ENCODE measurements around the gene TLR5.

The TLR5 gene

DNA sequence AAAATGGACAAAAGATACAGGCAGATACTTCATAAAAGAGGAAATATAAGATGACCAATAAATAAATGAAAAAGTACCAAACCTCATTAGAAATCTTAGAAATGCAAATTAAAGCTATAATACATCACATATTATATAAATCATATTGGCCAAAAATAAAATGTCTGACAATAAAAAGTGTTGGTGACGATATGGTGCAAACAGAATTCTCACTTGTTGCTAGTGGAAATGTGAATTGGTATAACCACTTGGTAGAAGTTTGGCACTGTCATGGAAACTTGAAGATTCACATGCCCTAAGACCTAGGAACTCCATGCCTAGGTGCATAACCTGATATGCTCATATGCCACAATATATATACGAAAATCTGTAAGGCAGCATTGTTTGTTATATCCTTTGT lies 4.4 kb upstream of the TLR5 start:
- no peak for DNase-seq

DNA sequence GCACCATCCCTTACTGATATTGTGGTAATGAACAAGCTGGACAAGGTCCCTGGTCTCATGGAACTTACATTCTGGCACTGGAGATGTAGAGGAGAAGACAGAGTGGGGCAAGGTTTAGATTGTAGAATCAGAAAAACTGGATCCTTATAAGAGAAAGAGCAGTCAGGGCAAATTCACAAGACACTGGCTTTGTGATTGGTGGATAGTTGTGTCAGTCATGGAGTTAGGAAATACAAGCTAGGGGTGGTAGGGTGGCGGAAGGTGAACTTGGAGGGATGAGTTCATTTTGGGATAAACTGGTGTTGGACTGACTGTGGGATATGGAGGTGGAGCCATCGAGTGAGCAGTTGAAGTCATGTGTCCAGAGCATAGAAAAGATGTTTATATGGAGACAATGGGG lies 3.7 kb upstream of the TLR5 start:
- DNase-seq, result no peak

DNA sequence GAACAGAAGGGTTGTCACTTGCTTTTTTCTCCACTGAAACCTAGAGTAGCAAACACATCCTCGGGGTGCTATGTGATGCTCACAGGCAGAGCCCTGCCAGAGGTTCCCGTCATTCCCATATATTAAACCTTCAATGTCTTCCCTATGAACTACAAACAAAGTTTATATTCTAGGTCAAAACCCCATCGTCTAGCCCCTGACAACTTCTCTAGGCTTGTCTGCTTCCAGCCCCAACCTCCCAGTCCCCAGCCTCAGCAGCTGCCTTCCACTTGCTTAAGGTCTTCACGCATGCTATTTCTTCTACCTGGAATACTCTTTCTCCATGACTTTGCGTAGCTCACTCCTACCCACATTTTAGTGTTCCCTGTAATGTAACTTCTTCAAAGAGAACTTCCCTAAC lies 1.9 kb upstream of the TLR5 start:
- DNase-seq, result peak in 1 of 3 donors; percentile 36

DNA sequence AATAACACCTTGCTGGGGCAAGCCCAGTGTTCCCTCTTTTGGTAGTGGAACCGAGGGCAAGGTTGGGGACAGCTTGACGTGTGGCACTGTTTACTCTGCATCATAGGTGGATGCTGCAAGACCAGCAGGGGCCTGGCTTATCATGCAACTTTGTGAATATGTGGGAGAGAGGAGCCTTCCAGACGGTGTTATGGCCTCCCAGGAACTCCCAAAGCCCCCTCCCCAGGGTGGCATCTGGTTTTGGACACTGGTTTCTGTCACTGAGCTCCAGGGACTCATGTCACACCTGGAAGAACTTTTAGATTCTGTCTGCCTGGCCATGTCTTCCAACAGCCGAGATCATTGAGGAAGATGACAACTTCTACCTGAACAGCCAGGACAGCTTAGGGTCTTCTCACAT lies 1.4 kb upstream of the TLR5 start:
- no peak for DNase-seq

DNA sequence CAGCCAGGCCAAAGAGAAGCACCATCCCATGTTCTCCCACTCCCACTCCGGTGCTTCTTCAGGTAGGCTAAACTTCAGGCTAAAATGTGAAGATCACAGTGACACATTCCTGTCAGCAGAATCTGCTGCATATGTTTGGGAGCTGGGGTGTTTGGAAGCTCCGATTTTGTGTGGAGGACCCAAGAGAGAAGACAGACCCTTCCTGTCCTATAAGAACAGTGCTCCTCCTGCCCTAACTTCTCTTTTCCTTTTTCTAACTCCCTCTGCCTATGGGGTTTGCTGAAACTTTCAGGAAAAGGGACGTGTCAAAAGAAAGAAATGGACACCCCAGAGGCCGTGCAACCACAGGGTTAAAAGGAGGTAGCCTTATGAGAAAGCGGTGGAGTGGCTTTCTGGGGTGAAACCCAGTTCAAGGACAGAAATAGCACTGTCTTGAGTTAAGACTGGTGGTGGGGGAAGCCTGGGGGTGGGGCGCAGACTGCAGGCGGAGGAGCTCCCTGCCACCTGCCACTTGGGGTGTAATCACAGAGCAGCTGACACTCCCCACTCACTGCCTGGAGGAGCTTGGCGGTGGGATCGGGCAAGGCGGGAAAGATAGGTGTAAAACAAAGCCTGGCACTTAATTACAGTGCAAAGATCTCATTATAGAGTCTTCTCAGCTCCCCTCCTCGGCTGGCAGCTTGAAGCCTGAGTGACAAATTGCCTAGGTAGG lies 645 bp upstream of the TLR5 start:
- DNase-seq, result peak in 2 of 3 donors; percentile 18 to 43

DNA sequence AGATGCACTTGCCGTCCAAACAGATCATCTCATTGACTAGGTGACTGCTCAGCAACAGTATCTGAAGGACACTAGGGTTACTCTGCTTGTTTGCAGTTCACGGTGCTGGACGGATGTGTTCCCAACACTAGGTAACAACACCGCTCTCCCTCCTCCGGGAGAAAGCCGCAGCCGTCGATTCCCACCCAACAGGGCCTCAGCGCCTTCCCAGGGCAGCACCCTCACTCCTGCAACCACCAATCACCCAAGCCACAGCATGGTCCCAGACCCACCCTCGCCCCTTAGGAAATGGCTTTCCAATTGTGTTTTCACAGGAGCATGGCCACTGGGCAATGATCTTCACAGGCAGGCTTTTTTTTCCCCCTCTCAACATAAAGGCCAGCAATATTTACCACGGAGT lies 779 bp downstream of the TLR5 start:
- DNase-seq, result no peak

DNA sequence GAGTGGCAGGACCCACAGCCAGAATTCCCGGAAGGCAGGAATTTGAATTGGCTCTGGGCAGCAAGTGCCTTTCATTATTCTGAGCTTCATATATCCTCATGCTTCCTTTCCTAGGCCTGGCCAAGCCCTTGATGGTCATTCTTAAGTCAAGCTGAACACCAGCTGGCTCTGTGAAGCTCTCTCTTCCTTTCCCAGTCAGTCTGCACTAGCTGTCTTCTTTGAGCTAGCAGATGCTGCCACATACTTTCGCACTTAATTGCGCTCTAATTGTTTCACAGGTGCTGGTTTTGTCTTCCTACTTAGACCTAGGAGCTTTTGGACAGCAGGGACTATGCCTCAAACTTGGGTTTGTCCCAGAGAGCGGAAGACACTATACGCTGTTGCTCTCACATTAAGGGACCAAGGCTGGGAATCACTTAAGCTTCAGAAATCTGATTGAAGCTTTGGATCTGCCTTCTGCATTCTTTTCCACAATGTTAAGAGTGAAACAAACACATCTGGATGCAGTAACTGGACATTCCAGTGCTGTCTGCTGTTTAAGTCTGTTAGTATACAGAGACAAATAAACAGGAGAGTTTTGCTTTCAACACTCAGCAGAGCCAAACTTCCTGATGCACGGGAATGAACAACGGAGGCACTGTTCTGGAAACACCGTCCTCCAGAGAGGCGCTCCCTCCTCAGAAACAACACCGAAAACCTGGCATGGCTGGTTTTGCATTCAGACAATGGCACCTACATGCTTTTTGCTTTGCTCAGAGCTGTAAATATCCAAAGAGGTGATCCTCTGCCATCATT lies 2.2 kb downstream of the TLR5 start:
- no peak for DNase-seq

DNA sequence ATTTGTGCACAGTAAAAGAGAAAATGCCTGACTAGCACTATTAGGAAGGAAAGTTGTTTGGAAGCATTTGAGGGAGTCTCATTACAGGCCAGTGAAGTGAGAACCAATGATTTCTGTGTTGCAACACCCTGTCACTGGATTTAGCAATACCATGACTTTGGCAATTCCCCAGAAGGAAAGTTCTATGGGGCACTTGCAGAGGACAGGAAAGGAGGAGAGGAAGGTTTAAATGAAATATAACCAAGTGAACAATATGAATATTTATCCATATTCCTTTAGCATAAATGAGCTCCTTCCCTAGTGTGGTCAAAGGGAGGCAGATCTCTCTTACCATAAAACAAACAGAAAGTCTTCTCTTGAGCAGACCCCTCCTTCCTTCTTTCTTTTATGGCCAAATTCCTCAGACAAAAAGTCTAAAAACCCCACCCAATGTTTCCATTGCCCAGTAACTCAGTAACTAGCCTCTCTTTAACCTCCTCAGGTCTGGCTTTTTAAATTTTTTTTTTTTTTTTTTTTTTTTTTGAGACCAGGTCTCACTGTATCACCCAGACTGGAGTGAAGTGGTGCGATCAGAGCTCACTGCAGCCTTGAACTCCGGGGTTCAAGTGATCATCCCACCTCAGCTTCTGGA lies 5.5 kb downstream of the TLR5 start:
- DNase-seq, result peak; percentile 77 to 89 (median 88)

DNA sequence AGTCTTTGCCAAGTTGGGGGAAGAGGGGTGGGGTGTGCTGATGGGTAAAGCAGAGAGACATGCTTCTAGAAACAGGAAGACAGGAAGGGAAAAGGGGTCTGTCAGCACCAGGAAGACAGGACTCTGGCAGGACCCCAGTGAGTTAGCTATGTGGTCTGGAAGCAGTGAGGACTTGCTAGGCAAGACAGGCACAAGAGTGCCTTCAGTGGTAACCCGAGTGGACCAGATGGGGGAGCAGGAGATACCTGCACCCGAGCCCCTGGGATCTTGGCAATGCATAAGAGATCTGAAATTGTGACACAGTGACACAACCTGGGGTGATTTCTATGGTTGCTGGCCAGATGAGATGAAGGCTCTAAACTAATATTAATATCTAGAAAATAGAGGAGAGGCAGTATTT lies 7.0 kb downstream of the TLR5 start:
- no peak for DNase-seq

DNA sequence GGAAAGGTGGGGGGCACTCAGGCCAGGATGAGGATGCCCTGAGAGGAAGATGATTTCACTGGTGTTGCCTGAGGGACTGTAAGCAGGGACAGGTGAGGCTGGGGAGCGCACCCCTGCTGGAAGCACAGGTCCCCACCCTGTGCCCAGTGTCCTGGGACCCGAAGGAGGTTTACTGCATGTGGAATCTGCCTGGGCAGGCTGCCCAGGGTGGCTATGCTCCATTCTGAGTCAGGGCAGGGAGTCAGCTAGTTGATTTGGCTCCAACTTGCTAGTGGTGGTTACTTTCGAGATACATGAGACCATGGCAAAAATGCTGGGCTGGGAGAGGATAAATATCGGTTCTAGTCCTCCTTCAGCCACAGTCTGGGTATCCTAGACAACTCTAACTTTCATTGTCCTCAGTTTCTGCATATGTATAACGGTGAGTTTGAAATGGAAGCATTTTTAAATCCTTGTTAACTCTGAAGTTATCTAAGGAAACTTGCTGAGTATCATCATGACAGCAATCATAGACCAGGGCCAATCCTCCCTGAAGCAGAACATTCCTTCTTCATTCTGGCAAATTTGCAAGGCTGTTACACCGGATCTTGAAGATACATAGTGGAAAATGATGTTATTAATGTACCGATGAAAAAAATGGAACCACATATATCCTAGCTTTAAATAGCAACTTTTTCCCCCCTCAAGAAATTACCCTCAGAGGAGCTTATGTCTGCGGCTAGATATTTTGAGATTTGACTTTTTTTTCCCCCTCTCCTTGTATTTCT lies 7.7 kb downstream of the TLR5 start:
- DNase-seq, result no peak

DNA sequence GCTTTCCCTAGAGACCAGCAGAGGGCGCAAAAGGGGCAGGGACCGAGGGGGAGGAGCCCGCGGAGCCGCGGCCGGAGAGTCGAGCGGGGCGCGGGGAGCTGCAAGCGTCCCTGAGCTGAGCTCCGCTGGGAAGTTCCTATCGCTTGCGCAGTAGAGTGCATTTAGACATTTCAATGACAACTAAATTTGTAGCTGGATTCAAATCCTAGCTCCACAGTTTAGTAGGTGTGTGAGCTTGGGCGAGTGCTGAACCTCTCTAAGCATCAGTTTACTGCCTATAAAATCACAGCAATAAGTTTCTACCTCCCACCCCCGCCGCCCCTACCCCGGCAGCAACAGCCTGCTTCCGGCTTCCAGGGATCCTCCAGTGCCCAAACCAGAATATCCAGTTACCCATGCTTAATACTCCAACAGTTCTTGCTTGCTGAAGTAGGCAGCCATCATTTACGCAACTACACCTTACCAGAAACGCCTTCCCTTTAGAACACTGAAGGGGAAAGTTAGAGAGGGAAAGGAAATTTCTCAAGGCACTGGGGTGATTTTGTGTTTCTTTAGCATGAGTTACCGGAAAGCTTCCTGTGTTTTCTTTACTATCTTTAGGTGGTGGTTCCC lies 9.1 kb downstream of the TLR5 start:
- DNase-seq, result peak; percentile 94 to 96 (median 95)

DNA sequence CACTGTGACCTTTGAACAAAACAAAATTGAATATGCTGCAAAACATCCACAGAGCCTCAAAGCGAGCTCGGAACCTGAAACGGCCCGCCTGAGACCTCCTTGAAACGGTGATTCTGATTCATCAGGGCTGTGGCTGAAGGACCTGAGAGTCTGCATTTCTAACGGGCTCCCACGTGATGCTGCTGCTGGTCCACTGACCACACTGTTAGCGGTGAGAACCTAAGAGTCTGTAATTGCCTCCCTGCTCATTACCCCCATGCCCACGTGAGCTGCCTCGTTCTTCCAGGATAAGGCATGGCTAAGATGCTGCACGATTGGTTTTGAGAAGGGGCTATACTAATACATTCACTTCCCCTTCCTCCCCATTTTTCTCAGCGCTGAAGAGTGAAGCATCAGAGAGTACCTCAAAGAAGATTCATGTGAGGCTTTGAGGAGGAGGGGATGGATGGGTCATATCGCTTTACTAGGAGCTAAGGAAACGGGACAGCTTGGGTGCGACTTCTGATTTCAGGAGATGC lies 9.7 kb downstream of the TLR5 start:
- no peak for DNase-seq

DNA sequence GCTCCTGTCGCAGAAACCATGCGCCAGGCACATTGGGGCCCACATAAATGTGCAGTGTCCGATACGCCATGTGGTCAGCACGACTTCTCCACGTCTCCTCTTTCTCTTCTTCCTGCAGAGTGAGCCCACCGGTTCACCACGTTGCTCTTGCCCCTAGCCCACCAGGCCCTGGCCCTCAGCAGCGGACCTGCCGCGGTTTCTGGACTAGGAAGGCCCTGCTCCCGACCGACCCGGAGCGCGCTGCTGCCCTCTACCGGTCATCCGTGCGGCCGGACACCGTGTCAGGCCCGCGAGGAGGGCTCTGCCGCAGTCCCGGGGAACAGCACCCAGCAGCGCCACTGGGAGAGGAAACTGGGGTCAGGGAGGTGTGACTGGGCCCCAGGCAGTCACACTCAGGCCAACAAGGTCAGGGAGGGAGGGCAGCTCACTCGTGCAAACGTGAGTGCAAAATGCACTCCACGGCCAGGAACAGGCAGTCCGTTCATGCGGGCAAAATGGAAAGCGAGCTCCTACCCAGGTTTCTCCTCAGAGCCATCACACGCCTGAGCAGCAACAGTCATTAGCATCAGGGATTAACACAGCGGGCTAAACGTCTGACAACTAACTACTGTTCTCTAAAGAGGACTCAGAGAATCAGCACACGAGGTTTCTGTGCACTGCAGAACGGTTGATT lies 13.7 kb downstream of the TLR5 start:
- DNase-seq, result peak; percentile 64 to 89 (median 76)

DNA sequence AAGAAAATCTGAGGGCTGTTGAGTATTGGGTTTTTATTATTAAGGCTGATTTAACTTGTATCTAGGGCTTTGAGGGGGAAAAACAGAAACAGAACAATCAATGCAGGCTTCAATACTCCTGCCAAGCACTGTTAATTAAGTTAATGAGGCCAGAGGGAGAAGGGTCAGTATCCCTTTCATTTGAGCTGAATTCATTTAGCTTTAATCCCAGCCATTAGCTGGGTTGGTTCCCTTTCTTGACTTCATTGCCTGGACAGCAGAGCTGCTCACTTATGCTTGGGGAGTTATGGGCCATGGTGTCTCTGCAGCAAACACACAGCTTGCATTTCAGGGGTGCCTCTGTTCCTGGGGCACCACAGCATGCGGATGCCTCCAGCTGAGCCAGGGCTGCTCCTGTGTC lies 16.3 kb downstream of the TLR5 start:
- no peak for DNase-seq

DNA sequence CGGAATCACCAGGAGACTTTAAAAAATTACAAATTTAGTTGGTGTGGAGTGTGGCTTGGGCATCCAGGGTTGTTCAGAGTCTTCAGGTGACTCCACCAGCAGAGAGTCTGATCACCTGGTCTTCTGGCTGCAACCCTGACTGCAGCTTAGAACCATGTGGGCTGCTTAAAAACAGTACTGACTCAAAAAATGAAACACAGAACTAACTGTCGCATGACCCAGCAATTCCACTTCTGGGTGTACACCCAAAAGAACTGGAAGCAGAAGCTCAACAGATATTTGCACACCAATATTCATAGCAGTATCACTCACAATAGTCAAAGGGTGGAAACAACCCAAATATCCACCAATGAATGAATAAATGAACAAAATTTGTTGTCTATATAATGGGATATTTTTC lies 17.3 kb downstream of the TLR5 start:
- DNase-seq, result peak; percentile 28 to 42 (median 38)

DNA sequence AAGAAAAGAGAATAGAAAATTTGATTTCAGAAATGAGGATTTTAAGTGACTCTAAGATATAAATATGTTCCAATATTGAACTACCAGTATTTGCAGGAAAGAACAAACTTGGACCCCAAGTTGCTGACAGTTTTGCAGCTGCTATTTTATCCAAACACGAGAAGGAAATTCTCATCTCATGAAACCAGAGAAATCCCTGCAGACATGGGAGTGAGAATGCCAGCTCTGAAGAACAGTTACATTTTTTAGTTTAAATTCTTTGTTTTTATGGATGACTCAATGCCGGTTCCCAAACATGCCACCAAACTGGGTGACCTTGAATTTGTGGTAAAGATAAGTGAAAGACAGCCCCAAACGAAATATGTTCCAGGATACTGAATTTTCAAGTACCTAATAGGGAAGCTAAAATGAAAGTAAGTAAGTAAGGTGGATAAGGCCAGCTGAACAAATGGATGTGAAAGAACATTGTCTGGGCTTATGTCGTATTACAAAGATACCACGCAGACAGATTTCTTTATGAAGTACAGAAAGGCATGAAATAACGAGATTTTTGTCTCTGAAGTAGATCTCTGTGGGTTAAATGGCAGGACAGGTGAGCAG lies 19.9 kb downstream of the TLR5 start:
- DNase-seq, result no peak

DNA sequence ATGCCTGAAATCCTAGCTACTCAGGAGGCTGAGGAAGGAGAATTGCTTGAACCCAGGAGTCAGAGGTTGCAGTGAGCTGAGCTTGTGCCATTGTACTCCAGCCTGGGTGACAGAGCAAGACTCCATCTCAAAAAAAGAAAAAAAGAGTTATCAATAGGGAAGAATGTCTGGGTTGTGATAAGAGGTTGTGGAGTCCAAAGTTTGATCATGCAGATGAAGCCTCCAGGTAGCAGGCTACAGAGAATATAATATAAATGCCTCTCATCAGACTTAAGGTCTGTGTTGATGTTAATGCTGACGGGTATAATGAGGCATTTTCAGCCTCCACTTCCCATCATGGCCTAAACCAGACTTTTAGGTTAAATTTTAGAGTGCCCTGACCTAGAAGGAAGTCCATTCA lies 24.6 kb downstream of the TLR5 start:
- no peak for DNase-seq

DNA sequence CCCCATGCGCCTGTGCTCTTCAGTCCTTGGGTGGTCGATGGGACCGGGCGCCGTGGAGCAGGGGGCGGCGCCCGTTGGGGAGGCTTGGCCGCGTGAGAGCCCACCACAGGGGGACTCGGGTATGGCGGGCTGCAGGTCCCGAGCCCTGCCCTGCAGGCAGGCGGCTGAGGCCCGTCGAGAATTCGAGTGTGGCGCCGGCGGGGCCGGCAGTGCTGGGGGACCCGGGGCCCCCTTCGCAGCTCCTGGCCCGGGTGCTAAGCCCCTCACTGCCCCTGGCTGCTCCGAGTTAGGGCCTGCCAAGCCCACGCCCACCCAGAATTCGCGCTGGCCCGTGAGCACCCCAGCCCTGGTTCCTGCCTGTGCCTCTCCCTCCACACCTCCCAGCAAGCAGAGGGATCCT lies 26.1 kb downstream of the TLR5 start:
- no peak for DNase-seq

DNA sequence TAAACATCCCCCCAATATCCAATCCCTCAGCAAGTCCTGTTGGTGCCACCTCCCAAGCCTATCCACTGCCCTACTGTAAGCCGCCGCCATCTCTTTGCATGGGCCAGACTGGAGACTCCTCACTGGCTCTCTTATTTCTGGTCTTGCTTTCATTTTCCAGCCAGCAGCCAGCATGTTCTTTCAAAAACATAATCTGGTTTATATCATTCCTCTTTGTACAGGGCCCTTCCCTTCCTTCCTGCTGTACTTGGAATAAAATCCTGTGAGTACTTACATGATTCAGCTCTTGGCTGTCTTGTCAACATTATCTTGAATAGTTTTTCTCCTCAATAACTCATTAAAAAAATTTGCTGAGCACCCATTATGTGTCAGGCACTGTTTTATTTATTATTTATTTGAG lies 28.2 kb downstream of the TLR5 start:
- DNase-seq, result no peak

DNA sequence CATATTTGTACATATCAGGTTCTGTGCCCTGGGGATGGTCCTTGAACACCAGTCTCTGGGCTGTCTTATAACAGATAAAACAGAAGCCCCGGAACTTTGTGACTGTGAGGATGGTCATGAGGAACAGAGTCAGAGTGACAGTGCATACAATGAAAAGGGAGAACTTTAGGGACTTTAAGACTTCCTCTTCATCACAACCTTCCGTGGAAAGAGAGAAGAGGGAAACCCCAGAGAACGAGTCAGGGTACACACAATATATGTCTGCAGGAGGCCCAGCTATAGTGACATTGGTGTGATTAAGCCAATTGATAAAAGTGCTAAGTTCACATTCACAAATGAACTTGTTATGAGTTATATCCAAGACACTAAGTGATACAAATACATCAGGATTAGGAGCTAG lies 32.1 kb downstream of the TLR5 start:
- DNase-seq, result peak; percentile 79 to 93 (median 86)

DNA sequence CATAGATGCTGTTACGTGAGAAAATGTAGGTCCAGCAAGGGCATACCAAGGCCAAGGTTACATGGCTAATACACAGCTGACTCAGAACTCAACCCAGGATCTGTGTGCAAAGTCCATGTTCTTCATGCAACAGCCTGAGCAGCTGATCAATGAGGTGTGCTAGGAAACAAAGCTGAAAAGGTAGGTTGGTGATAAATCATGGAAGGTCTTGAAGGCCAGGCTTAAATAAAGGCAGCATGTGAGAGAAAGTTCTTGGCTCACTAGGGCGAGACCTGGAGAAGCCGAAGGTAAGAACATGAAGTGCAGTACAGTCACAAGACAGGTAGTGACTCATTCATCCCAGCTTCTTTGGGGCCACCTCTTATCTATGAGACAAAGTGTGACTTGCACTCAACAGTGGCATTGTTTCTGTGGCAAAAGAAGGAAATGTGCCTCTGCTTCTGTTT lies 33.4 kb downstream of the TLR5 start:
- no peak for DNase-seq
